Mesodermal cell (in vitro differentiated cells): ENCODE measurements around the gene PLA2G3.

Experiments
- H3K27ac ChIP-seq: 2 replicates; pipeline ENCODE4 v1.7.0; 2013; ENCODE audit warnings: mild to moderate bottlenecking, low read depth, low read length, moderate library complexity; ENCODE audit not compliant: severe bottlenecking
- H3K36me3 ChIP-seq: 2 replicates; pipeline ENCODE4 v1.7.1; 2013; ENCODE audit warnings: mild to moderate bottlenecking, low read length, moderate library complexity; ENCODE audit not compliant: control insufficient read depth, insufficient read depth
- H3K4me1 ChIP-seq: one replicate; pipeline ENCODE4 v1.7.1; 2013; ENCODE audit warnings: mild to moderate bottlenecking, low read length; ENCODE audit not compliant: insufficient read depth, control insufficient read depth, poor library complexity, severe bottlenecking
- H3K4me3 ChIP-seq: 2 replicates; pipeline ENCODE4 v1.7.0; 2013; ENCODE audit warnings: low read length, control low read depth, mild to moderate bottlenecking; ENCODE audit not compliant: insufficient read depth, poor library complexity, severe bottlenecking; ENCODE audit errors: extremely low read depth
- H3K9me3 ChIP-seq: 2 replicates; pipeline ENCODE4 v1.7.1; 2013; ENCODE audit warnings: mild to moderate bottlenecking, low read length, moderate library complexity; ENCODE audit not compliant: control insufficient read depth
- WGBS, 2 experiments: methylation state at CpG; one replicate each; pipeline ENCODE4 v1.1.5; 2013; ENCODE audit warnings: missing lambda C conversion rate in 2 of 2; ENCODE audit not compliant: insufficient coverage in 2 of 2; 5-methylcytosine and 5-hydroxymethylcytosine counted together

Gene PLA2G3

DNA sequence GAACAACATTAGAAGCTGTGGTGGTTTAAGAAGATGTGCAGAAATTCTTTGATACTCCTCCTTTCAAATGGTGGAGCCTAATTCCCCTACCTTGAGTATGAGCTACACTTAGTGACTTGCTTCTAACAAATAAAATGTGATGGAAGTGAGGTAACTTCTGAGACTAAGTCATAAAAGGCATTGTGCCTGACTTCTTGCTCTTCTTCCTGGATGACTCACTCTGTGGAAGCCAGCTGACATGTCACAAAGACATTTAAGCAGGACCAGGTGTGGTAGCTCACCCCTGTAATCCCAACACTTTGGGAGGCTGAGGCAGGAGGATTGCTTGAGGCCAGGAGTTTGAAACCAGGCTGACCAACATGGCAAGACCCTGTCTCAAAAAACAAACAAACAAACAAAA lies 3.9 kb upstream of the PLA2G3 start:
- H3K27ac ChIP-seq: no peak overlapping the region
- H3K36me3 ChIP-seq: no peaks in the 10 kb centered on the region
- no peak overlapping the region for H3K4me3 ChIP-seq
- peaks cover 8% of the 10 kb centered on the region for H3K9me3 ChIP-seq
- H3K4me1 ChIP-seq: peaks cover 4% of the 10 kb centered on the region

DNA sequence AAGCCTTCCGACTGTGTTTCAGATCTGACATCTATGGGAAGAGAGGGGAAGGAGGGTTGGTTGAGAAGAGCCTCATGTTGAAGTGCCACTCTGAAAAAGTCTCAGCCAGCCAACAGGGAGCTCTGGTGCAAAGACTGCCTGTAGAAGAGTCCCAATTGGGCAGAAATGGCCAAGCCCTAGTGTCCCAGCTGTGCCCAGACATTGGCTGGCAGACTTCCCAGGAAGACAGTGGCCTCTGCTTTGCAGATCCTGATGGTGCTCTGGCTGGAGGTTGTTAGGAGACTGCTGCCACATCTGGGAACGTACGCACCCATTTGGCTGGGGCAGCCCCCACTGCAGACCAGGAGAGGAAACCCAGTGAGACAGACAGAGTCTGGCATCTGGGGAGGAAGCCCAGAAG lies 3.2 kb upstream of the PLA2G3 start:
- Histone ChIP-seq H3K4me1 (peaks cover 4% of the 10 kb centered on the region), H3K4me3 (no peak overlapping the region), H3K27ac (no peak overlapping the region), H3K36me3 (no peaks in the 10 kb centered on the region), H3K9me3 (peaks cover 8% of the 10 kb centered on the region)
- WGBS, 2 experiments: 92 to 94% methylated on average over 3 of the region's 3 CpGs

DNA sequence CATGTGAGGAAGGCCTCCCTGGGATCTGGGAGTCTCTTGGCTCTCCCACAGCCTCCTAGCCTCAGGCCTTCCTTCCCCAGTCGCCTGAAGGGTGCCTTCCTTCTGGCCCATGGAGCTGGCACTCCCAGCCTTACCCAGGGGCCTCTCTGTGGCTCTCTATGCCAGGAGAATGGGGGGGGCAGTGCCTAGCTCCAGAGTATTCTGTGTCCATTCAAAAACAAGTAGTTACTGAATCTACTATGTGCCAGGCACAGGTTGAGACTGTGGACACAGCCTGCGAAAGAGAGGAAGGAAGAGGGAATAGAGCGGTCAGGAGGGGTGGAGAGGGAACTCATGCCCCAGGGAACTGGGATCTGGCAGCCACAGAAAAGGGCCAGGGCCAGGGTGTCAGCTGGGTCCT lies 2.7 kb upstream of the PLA2G3 start:
- H3K27ac ChIP-seq: no peak overlapping the region
- H3K9me3 ChIP-seq: peaks cover 8% of the 10 kb centered on the region
- 97% methylated on average over 2 of the region's 3 CpGs for WGBS, 2 experiments
- H3K4me3 ChIP-seq: no peak overlapping the region
- H3K4me1 ChIP-seq: peaks cover 4% of the 10 kb centered on the region
- H3K36me3 ChIP-seq: no peaks in the 10 kb centered on the region

DNA sequence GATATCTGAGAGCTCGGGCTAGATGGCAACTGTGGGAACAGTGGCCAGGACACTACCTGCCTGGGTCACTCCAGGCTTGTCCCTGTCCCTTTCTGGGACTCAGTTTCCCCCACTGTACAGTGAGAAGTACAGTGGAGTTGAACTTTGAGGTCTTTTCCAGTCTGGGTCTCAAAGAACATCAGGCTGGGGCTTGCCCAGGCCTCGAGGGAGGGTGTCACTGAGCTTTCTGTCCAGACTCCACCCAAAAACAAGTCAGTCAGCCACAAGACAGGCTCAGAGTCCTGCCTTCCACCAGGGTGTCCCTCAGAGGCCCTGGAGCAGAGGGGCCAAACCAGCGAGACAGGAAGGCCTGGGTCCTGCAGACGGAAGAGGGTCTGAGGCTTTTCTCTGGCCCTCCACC lies 2.0 kb upstream of the PLA2G3 start:
- H3K4me3 ChIP-seq: no peak overlapping the region
- peaks cover 4% of the 10 kb centered on the region for H3K4me1 ChIP-seq
- no peak overlapping the region for H3K27ac ChIP-seq
- peaks cover 2% of the 10 kb centered on the region for H3K9me3 ChIP-seq
- no peaks in the 10 kb centered on the region for H3K36me3 ChIP-seq
- 74 to 85% methylated on average over 2 to 3 of the region's 4 CpGs for WGBS, 2 experiments

DNA sequence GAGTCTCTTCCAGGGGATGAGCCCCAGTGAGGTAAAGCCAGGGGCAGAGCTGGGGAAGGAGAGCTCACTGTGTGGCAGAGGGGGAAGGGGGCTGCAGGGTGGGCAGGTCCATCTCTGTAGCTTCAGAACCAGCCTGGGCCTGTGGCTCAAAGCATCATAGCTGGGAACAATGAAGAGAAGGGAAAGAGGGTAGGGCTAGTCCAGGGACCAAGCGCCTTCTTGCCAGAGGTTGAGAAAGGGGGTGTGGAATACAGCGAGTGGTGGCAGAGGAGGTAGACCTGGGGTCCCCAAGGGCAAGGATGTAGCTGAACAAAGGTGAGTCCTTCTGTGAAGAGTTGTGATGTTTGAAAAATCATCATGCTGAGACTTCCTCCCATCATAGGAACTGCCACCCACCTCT lies 1.2 kb upstream of the PLA2G3 start:
- Histone ChIP-seq H3K4me1 (peaks cover 4% of the 10 kb centered on the region), H3K9me3 (no peaks in the 10 kb centered on the region), H3K36me3 (no peaks in the 10 kb centered on the region), H3K27ac (no peak overlapping the region), H3K4me3 (no peak overlapping the region)
- 91 to 95% methylated on average over 2 of the region's 2 CpGs for WGBS, 2 experiments

DNA sequence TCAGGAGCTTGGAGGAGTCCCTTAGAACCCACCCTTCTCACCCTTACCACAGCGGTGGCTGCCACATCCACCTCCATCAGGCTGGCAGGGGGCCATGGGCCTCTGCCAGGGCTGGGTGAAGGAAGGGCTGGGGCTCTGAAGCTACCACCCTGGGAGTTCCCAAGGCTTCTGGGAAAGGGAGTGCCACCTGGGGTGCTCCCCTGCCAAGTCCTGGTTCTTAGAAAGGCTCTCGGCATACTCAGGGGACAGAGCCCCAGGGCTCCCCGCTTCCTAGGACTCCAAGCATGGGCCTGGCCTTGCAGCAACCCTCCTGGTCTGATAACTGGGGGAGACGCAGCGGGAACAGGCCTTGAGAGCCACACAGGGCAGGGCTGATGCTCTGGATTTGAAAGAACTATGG lies 438 bp upstream of the PLA2G3 start:
- no peak overlapping the region for H3K27ac ChIP-seq
- no peaks in the 10 kb centered on the region for H3K36me3 ChIP-seq
- 94 to 96% methylated on average over 2 to 4 of the region's 5 CpGs for WGBS, 2 experiments
- H3K9me3 ChIP-seq: no peaks in the 10 kb centered on the region
- H3K4me1 ChIP-seq: peaks cover 4% of the 10 kb centered on the region
- H3K4me3 ChIP-seq: no peak overlapping the region

DNA sequence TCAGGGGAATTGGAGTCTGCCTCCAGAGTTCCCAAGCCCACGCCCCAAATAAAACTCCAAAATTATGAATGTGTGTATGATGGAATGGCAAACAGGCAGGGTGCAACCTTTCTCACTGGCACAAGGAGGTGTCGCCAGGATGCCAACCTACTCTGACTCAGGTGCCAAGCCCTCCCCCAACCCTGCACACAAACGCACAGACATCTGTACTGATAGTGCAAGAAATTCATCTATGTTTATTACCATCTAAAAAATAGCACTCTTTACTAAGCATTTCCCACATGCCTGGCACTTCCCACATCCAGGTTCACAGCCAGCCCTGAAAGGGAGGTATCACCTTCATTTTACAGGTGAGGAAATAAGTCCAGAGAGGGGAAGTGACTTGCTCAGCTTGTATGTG lies 1.2 kb downstream of the PLA2G3 start:
- H3K4me1 ChIP-seq: peaks cover 4% of the 10 kb centered on the region
- no peak overlapping the region for H3K27ac ChIP-seq
- 69% methylated on average over 2 of the region's 3 CpGs; no CpG with 5 or more reads in 1 of the 2 experiments for WGBS, 2 experiments
- peaks cover 4% of the 10 kb centered on the region for H3K36me3 ChIP-seq
- no peak overlapping the region for H3K4me3 ChIP-seq
- no peaks in the 10 kb centered on the region for H3K9me3 ChIP-seq

DNA sequence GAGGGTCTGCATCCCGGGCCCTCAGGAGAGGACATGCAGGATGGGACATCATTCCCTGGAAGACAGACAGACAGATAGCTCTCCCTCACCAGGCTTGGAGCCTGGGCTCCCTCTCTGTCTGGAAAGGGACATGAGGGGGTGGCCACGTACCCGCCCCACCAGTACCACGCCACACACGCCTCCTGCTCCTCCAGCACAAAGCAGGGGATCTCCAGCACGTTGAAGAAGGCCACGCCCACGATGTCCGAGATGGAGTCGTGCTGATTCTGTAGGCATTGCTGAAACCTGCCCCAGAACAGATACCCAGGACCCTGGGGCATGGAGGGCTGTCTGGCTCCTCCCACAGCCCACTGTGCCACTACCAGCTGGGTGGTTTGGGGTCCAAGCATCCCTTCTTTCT lies 2.2 kb downstream of the PLA2G3 start:
- WGBS, 2 experiments: 81 to 90% methylated on average over 5 to 9 of the region's 10 CpGs
- Histone ChIP-seq H3K27ac (no peak overlapping the region), H3K36me3 (peaks cover 4% of the 10 kb centered on the region), H3K9me3 (no peaks in the 10 kb centered on the region), H3K4me3 (no peak overlapping the region), H3K4me1 (peaks cover 4% of the 10 kb centered on the region)

DNA sequence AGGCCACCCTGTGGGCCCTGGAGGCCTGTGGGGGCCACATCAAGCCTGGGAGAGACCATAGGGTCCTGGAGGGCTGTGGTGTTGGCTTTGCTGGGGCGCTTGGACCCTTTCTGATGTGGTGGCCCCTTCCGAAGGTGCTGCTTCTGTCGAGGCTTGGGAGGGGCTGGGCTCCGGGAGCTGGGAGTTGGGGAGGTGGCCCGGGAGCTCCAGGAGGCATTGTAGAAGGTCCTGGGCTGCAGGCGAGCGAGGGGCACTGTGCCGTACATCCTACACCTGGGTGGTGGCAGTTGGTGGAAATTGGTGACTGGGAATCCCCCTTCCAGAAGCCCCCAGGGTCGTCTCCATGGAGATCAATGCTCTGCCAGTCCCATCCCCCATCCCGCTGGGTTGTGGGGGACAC lies 2.6 kb downstream of the PLA2G3 start:
- Histone ChIP-seq H3K4me1 (peaks cover 4% of the 10 kb centered on the region), H3K36me3 (peaks cover 4% of the 10 kb centered on the region), H3K27ac (no peak overlapping the region), H3K9me3 (no peaks in the 10 kb centered on the region), H3K4me3 (no peak overlapping the region)
- 89 to 93% methylated on average over 6 to 7 of the region's 10 CpGs for WGBS, 2 experiments

DNA sequence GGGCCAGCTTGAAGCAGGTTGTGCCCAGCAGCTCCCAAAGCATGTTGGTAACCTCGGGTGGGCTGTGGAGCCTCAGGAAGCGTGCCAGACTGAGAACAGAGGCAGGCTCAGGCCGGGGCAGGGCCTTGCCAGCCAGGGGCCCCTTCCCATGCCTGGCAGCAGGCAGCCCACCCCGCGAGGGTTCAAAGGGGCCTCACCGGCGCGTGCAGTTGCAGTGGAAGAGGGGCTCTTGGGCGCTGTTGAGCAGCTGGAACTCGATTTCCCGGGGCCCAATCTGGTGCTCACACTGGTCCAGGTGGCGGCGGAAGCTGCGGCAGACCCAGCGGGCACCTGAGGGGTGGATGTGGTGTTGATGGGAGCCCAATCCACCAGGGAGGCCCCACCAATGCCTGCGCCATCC lies 3.6 kb downstream of the PLA2G3 start:
- H3K4me3 ChIP-seq: no peak overlapping the region
- H3K36me3 ChIP-seq: peaks cover 4% of the 10 kb centered on the region
- no peaks in the 10 kb centered on the region for H3K9me3 ChIP-seq
- no peak overlapping the region for H3K27ac ChIP-seq
- H3K4me1 ChIP-seq: peaks cover 4% of the 10 kb centered on the region
- WGBS, 2 experiments: 93 to 96% methylated on average over 10 to 12 of the region's 16 CpGs

DNA sequence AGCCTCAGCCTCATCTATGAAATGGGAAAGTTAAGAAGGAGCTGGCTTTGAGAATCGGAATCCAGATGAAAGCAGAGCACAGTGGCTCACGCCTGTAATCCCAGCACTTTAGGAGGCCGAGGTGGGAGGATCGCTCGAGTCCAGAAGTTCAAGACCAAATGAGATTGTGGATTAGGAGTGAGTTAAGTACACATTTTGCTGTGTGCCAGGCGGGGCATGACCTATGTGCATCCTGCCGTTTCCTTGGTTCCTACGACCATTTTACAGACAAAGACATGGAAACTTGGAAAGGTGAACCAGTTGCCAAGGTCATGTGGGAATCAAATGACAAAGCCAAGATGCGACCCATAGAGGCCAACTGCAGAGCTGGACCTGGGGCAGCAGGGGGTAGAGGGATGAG lies 4.2 kb downstream of the PLA2G3 start:
- Histone ChIP-seq H3K9me3 (no peaks in the 10 kb centered on the region), H3K4me3 (no peak overlapping the region), H3K27ac (no peak overlapping the region), H3K4me1 (peaks cover 4% of the 10 kb centered on the region), H3K36me3 (peaks cover 4% of the 10 kb centered on the region)
- 92 to 97% methylated on average over 8 to 9 of the region's 9 CpGs for WGBS, 2 experiments

DNA sequence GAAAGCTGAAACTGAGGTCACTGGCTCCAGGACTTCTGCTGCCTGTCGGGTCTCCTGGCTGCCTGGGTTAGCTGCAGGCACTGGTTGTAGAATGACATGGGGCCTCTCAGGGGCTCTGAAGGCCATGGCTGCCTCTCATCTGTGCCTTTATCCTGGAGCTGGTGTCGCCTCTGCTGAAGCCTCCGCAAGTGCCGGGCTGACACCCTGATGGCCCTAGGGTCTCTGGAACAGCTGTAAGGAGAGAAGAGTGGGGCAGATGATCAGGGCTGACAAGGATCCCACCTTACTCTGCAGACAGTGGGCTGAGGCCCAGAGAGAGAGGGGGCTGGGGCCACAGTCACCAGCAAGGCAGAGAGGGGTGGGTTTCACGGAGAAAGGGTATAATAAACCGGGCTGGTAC lies 4.6 kb downstream of the PLA2G3 start:
- 92 to 97% methylated on average over 3 to 5 of the region's 6 CpGs for WGBS, 2 experiments
- H3K4me3 ChIP-seq: no peak overlapping the region
- H3K9me3 ChIP-seq: no peaks in the 10 kb centered on the region
- no peak overlapping the region for H3K27ac ChIP-seq
- peaks cover 4% of the 10 kb centered on the region for H3K36me3 ChIP-seq
- H3K4me1 ChIP-seq: peaks cover 3% of the 10 kb centered on the region
